Mesenteric fat pad (tissue), 1 donor: ENCODE measurements around the gene MXRA7. TPM values are rescaled to one million over a fixed set of nuclear protein-coding genes. Genes with fewer than 3 reads are reported as not detected.
"Not testable (repeated sequence)": the region's sequence is repeated elsewhere in the genome, so short reads cannot be mapped to it uniquely, and the experiment has no call there.

Source experiments
- DNase-seq: peaks from one replicate; pipeline ENCODE4 v3.0.0-alpha.2; 2020; ENCODE audit warnings: low spot score
- total RNA-seq: library from RNA; stranded (reverse); fragmentation: NEBNext Ultra II Directional; extraction: Animal tissue kit (Norgen Biotek cat#: 25700); gene quantifications from one replicate; pipeline ENCODE4 v1.2.1, GENCODE V29; 2021
- donor health status: DM: yes; HTN: yes; CAD: no.

MXRA7 gene
- total RNA-seq, 1 donor from 2014 or later, result 193 TPM

- peak; percentile 65 for DNase-seq
These were observed 5.5 kb upstream of the MXRA7 start for GRCh38 chr17:76716146-76716838.

- no peak for DNase-seq
These were observed 4.7 kb upstream of the MXRA7 start for GRCh38 chr17:76715496-76715830.

- no peak for DNase-seq
These were observed 4.2 kb upstream of the MXRA7 start for GRCh38 chr17:76714822-76715495.

GRCh38 chr17:76714336-76714735 lies 3.6 kb upstream of the MXRA7 start:
- DNase-seq, result no peak

DNA sequence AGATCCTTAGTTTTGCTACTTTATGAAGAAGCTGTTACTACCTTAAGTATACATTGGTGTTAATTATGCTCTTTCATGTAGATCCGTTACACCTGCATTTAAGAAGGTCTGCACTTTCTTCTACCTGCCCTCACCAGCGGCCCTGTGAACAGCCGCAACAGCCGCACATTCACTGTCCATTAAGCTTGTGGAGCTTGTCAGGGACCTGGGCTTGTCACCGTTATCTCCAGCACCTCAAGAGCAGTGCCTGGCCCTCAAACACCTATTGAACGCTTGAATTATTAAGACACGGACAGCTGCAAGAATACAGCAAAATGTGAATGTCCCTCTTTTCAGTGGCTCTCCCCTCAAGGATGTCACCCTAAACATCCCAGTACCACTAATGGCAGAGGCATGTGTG lies 3.0 kb upstream of the MXRA7 start:
- no peak for DNase-seq

DNA sequence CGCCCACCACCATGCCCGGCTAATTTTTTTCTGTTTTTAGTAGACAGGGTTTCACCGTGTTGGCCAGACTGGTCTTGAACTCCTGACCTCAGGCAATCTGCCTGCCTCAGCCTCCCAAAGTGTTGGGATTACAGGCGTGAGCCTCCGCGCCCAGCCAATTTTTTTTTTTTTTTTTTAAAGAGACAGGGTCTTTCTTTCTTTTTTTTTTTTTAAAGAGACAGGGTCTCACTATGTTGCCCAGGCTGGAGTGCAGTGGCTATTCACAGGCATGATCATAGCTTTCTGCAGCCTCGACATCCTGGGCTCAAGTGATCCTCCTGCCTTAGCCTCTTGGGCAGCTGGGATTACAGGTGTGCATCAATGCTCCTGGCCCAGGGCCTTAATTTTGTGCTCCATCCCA lies 1.6 kb upstream of the MXRA7 start:
- not testable (repeated sequence) for DNase-seq

GRCh38 chr17:76709951-76710862 lies 558 bp downstream of the MXRA7 start:
- DNase-seq, result not testable (repeated sequence)

DNA sequence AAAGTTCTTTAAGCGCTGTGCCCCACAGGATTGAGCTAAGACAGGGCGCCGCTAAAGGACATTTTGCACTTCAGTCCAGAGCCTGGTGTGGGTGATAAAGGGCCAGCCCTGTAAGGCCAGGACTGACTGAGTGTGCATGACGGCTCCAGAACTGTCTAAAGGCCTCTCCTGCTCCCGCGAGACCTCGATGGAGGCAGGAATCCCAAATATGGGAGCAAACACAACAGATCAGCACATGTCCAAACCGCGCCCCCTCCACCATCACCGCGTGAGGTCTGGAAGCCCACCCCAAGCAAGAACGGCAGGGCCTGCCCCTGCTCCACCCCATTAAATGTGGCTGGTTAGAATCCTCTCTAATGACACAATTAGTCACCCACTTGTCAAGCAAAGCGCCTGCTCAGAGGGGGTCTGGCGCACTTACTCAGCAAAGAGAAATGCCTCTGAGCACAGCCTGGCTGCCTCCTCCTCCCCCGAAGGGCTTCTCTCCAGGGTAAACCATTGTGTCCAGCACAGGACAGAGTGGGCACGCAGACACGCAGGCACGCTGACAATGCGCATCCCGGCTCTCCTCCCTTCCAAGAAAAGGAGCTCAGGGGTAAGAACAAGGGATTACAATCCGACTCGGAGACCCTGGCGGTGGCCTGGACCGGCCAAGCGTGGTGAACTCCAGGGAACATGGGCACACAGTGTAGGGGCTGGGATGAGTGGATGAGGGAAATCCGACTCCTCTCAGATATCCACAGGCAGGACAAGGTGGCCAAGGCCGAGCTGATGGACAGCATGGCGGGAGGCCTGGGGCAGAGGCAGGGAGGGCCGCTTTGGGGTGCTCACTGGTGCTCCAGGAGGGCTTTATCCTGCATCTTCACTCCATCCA lies 1.5 kb downstream of the MXRA7 start:
- DNase-seq, result no peak

DNA sequence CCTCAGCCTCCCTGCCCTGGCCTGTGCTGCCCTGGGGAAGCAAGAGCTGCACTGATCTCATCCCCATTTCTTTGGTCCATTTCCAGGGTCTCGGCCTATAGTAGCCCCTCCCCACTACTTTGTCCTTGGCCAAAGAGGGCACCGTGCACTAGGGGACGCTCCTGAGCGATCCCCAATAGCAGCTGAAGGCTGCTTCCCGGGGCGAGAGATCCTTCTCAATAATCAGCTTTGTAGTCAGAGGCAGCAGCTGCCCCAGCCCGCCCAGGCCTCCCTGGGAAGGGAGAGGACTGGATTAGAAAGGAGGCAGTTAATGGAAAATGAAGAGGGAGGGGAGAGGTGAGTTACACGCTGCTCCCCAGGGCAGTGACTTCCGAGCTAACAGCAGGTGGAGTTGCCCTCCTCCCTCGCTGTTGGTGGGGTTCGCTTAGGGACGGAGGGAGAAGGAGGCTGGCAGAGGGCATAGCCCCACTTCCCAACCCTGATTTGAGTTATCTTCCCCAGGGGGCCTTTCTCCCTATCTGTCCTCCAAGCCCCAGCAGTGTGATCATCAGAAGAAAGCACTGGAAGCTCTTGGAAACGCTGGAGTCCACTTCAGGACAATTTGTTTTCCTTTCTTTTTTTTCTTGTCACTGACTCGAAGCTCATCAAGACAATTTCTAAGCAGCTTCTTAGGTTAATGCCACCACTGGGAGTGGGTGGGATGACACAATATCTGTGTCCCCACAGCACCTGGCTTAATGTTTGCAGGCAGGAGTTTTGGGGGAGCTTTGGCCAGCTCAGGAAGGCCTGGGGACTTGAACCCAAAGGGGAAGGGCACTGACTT lies 2.6 kb downstream of the MXRA7 start:
- no peak for DNase-seq

DNA sequence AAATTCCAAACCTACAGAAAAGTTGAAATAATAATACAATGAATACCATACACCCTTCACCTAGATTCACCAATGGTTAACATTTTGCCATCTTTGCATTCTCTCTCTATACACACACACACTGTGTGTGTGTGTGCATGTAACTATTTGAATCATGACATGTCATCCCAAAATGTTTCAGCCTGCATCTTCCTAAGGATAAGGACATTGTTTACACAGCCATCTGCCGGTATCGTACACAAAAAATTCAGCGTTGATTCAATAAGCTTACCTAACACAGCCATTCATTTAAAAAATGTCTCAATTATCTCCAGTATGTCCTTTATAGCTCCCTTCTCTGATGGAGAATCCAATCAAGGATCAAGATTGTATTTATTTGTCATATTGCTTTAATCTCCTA lies 3.9 kb downstream of the MXRA7 start:
- no peak for DNase-seq

- no peak for DNase-seq
These were observed 6.0 kb downstream of the MXRA7 start for GRCh38 chr17:76704805-76705204.

DNA sequence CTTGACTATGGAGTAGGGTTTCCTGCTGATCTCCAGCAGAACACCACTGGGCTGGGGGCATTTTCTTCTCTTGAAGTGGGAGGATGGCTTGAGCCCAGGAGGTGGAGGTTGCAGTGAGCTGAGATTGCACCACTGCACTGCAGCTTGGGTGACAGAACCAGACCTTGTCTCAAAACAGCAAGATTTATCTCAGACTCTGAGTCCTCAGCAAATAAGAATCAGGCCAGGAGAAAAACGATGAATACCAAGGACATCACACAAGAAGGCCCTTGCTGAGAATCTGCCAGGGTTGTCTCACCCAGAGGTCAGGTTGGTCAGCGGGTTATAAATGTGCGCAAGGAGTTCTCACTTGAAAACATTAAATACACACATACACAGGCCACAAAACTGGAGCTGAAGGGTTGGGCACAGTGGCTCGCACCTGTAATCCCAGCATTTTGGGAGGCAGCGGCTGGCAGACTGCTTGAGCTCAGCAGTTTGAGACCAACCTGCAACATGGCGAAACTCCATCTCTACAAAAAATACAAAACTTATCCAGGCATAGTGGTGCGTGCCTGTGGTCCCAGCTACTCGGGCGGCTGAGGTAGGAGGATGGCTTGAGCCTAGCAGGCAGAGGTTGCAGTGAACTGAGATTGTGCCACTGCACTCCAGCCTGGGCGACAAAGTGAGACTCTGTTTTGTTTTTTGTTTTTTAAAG lies 7.7 kb downstream of the MXRA7 start:
- DNase-seq, result no peak

DNA sequence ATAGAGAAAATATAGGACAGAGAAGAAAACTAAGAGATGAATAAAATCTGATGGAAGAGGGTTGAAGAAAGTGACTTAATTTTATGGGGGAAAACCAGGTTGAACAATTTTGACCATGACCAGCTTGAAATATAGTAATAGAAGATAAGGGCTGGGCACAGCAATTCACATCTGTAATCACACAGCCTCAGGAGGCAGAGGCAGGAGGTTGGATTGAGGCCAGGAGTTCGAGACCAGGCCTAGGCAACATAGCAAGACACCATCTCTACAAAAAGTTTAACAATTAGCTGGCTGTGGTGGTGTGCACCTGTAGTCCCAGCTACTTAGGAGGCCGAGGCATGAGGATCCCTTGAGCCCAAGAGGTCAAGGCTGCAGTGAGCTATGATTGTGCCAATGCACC lies 8.7 kb downstream of the MXRA7 start:
- no peak for DNase-seq

GRCh38 chr17:76701471-76701967 lies 9.2 kb downstream of the MXRA7 start:
- DNase-seq, result no peak

GRCh38 chr17:76700617-76701470 lies 9.9 kb downstream of the MXRA7 start:
- DNase-seq, result no peak

DNA sequence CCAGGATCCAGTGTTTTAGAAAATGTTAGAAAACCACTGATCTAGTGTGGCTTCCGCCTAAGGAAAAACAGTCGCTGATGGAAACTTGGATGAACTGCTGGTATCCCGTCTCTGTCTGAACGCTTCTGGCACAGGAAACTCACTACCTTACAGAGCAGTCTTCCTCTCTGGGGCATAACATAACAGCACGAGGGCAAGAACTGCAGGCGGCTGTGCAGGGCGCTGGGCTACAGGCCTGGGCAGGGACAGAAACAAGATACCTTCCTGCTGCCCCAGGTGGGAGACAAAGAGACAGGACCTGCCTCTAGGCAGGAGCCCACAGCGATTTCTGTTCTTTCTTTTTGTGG lies 10.5 kb downstream of the MXRA7 start:
- DNase-seq, result no peak

DNA sequence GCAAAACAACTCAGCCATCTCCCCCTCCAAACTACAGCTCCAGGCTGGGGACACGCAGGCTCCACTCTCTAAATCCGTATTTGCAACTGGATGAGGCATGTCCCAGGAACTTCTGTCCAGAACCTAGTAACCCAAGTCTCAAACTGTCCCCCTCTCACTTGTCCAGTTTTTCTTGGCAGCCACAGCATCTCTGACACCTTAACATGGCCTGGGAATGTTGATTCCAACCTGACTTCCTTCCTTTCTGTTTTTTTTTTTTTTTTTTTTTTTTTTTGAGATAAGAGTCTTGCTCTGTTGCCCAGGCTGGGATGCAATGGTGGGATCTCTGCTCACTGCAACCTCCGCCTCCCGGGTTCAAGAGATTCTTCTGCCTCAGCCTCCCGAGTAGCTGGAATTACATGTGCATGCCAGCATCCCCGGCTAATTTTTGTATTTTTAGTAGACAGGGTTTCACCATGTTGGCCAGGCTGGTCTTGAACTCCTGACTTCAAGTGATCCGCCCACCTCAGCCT lies 12.2 kb downstream of the MXRA7 start:
- DNase-seq, result not testable (repeated sequence)

DNA sequence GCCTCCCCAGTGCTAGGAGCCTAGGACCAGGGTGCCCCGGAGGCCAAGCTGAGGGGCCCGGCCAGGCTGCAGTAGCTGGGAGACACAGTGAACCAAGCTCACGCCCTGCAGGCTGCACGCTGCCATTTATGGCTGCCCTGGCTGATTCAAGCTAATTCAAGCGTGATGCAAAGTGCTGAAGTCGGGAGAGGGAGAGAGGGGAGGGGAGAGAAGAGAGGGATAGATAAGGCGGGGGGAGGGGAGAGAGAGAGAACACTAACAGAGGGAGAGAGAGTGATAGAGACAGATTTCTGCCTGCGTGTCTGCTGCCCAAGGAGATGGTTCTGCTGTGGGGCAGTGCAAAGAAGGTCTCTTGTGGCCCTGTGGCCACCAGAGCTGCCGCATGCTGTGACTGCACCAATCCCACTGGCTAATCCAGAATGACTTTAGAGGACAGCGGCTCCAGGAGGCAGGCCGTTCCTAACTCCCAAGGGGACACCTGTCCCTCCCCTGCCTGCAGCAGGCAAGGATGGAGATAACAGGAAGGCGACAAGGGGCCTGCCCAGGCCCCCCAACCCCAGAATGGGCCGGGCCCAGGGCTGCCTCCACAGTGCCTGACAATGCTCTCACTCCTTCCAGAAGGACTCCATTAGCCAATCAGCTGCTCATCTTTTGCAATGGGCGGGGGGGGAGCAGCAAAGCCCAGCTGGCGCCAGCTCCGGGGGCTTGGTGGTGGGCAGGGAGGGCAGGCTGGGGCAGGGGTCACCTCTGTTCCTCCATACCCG lies 12.9 kb downstream of the MXRA7 start:
- DNase-seq, result no peak
